ENCODE data around the gene STRIT1.

- TF ChIP-seq, protein P1, sequence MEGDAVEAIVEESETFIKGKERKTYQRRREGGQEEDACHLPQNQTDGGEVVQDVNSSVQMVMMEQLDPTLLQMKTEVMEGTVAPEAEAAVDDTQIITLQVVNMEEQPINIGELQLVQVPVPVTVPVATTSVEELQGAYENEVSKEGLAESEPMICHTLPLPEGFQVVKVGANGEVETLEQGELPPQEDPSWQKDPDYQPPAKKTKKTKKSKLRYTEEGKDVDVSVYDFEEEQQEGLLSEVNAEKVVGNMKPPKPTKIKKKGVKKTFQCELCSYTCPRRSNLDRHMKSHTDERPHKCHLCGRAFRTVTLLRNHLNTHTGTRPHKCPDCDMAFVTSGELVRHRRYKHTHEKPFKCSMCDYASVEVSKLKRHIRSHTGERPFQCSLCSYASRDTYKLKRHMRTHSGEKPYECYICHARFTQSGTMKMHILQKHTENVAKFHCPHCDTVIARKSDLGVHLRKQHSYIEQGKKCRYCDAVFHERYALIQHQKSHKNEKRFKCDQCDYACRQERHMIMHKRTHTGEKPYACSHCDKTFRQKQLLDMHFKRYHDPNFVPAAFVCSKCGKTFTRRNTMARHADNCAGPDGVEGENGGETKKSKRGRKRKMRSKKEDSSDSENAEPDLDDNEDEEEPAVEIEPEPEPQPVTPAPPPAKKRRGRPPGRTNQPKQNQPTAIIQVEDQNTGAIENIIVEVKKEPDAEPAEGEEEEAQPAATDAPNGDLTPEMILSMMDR (IDR thresholded peaks at IDR 0.05) = no peak
- no peak for TF ChIP-seq POLR2A (IDR thresholded peaks at IDR 0.05)
Observed at GRCh38 chr3:155307183-155307582, 13.7 kb upstream of the STRIT1 start.
